Breast epithelium (tissue), 3 donors: ENCODE data around the gene CCDC201.

Source experiments
- CTCF ChIP-seq, 3 donors: fragments of 450-650 bp; IDR thresholded peaks; one replicate each; pipeline ENCODE4 v1.5.1; 2016 to 2017; ENCODE audit warnings: antibody characterized with exemption in 3 of 3, mild to moderate bottlenecking in 3 of 3, moderate library complexity in 3 of 3
- POLR2A ChIP-seq: fragments of 450-650 bp; IDR thresholded peaks from one replicate; pipeline ENCODE4 v1.6.1; 2016; ENCODE audit warnings: antibody characterized with exemption, mild to moderate bottlenecking, moderate library complexity
- POLR2AphosphoS5 ChIP-seq, 3 donors: sonication (generic); formaldehyde crosslinking; IDR thresholded peaks; one replicate each; pipeline ENCODE4 v1.6.1; 2017; ENCODE audit warnings: antibody characterized with exemption in 3 of 3

GRCh38 chr7:45881759-45882464 is 9.0 kb upstream of the CCDC201 start:
- no peak for TF ChIP-seq CTCF (IDR thresholded peaks at IDR 0.05)
- TF ChIP-seq POLR2AphosphoS5 (IDR thresholded peaks at IDR 0.05) = no peak
- TF ChIP-seq POLR2A = no peak
